Activated T-helper 2 cell treated with anti-CD3 and anti-CD28 coated beads, Interferon-gamma antibody, Interleukin-2, Interleukin-4, amounts not matched to agents 10 μg/mL and 5 μg/mL and 100 μg/mL, durations not matched to agents 14 hours and 24 hours and 36 hours (primary cell): ENCODE measurements around the gene H2BK1. TPM values are rescaled to one million over a fixed set of nuclear protein-coding genes. Genes with fewer than 3 reads are reported as not detected.

Experiments
- DNase-seq: peaks from one replicate; pipeline ENCODE4 v3.0.0; 2021; ENCODE audit warnings: low spot score
- H3K27ac Mint-ChIP-seq: one replicate; pipeline ENCODE4 v1.8.0; 2021; ENCODE audit warnings: mixed read lengths
- H3K27me3 Mint-ChIP-seq: one replicate; pipeline ENCODE4 v1.8.0; 2021; ENCODE audit warnings: low read depth, mixed read lengths
- H3K36me3 Mint-ChIP-seq: one replicate; pipeline ENCODE4 v1.8.0; 2021; ENCODE audit warnings: low read depth, mixed read lengths
- H3K4me1 Mint-ChIP-seq: one replicate; pipeline ENCODE4 v1.8.0; 2021; ENCODE audit warnings: low read depth, mixed read lengths
- H3K4me3 Mint-ChIP-seq: one replicate; pipeline ENCODE4 v1.8.0; 2021; ENCODE audit warnings: low read depth, mild to moderate bottlenecking, moderate library complexity, mixed read lengths
- H3K9me3 Mint-ChIP-seq: one replicate; pipeline ENCODE4 v1.8.0; 2021; ENCODE audit warnings: mixed read lengths
- intact Hi-C: fragments of 100-400 bp; cut with micrococcal nuclease; formaldehyde crosslinking; loops from one replicate; pipeline ENCODE4 v1.15.1; 2023
- total RNA-seq: library from RNA; stranded (reverse); gene quantifications from 2 replicates; pipeline ENCODE4 v1.2.3, GENCODE V29; 2022

Gene H2BK1
- total RNA-seq, 1 donor from 2014 or later, result not detected

DNA sequence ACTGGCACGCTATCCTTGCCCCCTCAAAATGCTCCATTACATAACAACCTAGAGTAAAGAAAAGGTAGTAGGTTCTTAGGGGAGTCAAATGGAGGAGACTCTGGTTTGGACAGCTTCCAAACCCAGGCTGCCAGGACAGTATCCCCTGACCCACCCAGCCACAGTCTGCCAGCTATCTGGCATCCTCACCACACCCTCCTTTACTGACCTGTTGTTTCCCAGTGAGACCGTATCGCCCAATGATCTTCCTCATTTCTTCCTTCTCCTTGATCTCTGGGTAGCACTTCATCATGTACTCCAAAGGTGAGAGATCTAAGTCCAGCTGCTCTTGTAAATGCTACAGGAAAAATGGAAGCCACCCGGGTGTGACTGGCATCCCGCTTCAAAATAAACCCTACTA, 5.1 kb upstream of the H2BK1 start:
- peaks cover 65% of the 10 kb centered on the region for H3K36me3 Mint-ChIP-seq
- H3K4me3 Mint-ChIP-seq, result no peak overlapping the region
- no peaks in the 10 kb centered on the region for H3K9me3 Mint-ChIP-seq
- no peaks in the 10 kb centered on the region for H3K27me3 Mint-ChIP-seq
- no peak for DNase-seq
- H3K4me1 Mint-ChIP-seq, result no peaks in the 10 kb centered on the region
- no peak overlapping the region for H3K27ac Mint-ChIP-seq
- intact Hi-C loops, result no loop called here

- DNase-seq, result no peak
- intact Hi-C loops, result no loop called here
- Mint-ChIP-seq H3K4me3 (no peak overlapping the region), H3K36me3 (peaks cover 56% of the 10 kb centered on the region), H3K9me3 (no peaks in the 10 kb centered on the region), H3K27ac (no peak overlapping the region), H3K4me1 (no peaks in the 10 kb centered on the region), H3K27me3 (no peaks in the 10 kb centered on the region)
These were observed 3.5 kb upstream of the H2BK1 start for GRCh38 chr7:151213826-151214225.

DNA sequence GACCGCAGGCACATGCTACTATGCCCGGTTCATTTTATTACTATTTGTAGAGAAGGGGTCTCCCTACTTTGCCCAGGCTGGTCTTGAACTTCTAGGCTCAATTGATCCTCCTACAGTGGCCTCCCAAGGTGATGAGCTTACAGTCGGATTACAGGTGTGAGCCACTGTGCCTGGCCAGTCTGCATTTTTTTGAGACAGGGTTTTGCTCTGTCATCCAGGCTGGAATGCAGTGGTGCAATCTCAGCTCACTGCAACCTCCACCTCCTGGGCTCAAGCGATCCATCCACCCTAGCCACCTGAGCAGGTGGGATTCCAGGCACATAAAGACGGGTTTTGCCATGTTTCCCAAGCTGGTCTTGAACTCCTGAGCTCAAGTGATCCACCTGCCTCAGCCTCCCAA, 2.3 kb upstream of the H2BK1 start:
- intact Hi-C loops, result no loop called here
- Mint-ChIP-seq H3K4me3 (no peak overlapping the region), H3K36me3 (peaks cover 44% of the 10 kb centered on the region), H3K27ac (no peak overlapping the region), H3K9me3 (no peaks in the 10 kb centered on the region), H3K4me1 (peaks cover 7% of the 10 kb centered on the region), H3K27me3 (no peaks in the 10 kb centered on the region)
- DNase-seq, result no peak

DNA sequence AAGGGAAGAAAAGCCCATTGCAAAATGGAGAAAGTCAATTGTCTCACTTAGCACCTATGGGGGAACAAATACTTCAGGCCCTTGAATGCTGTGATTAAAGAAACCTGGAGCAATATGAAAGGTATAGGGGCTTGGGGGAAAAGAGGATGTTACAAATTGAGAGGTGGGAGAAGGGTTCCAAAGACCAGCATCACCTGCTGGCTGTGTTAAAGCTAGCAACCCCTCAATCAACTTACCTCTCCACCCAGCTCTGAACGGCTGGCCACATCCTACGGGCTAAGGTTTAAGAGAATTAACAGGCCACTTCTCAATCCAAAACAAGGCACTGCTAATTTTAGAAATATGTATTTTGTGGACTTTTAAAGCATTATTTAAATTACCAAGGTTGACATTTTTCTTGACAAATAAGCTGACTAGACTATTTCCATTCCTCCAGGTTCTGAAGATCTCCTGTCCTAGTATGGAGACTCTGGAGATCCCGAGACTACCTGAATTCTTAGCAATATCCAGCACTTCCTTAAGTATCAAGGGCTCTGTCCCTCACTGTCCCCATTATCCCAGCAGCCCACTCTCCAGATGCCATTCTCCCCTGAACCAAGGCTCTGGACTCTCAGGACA, 976 bp upstream of the H2BK1 start:
- Mint-ChIP-seq H3K4me1 (peaks cover 19% of the 10 kb centered on the region), H3K9me3 (no peaks in the 10 kb centered on the region), H3K27me3 (no peaks in the 10 kb centered on the region), H3K27ac (no peak overlapping the region), H3K4me3 (no peak overlapping the region), H3K36me3 (peaks cover 43% of the 10 kb centered on the region)
- no peak for DNase-seq
- intact Hi-C loops, result no loop called here

- H3K4me1 Mint-ChIP-seq, result peaks cover 22% of the 10 kb centered on the region
- H3K36me3 Mint-ChIP-seq, result peaks cover 26% of the 10 kb centered on the region
- no peak for DNase-seq
- peaks cover 3% of the 10 kb centered on the region for H3K27me3 Mint-ChIP-seq
- H3K4me3 Mint-ChIP-seq, result no peak overlapping the region
- H3K9me3 Mint-ChIP-seq, result no peaks in the 10 kb centered on the region
- intact Hi-C loops, result no loop called here
- no peak overlapping the region for H3K27ac Mint-ChIP-seq
These were observed 700 bp downstream of the H2BK1 start for GRCh38 chr7:151209588-151209987.

GRCh38 chr7:151208253-151208862, 1.9 kb downstream of the H2BK1 start:
- no peak for DNase-seq
- Mint-ChIP-seq H3K27me3 (peaks cover 3% of the 10 kb centered on the region), H3K4me1 (peaks cover 22% of the 10 kb centered on the region), H3K36me3 (peaks cover 20% of the 10 kb centered on the region), H3K9me3 (no peaks in the 10 kb centered on the region), H3K27ac (no peak overlapping the region), H3K4me3 (no peak overlapping the region)
- intact Hi-C loops, result no loop called here

GRCh38 chr7:151207804-151208203, 2.5 kb downstream of the H2BK1 start:
- intact Hi-C loops, result no loop called here

GRCh38 chr7:151207315-151207714, 3.0 kb downstream of the H2BK1 start:
- peaks cover 22% of the 10 kb centered on the region for H3K4me1 Mint-ChIP-seq
- intact Hi-C loops, result no loop called here
- DNase-seq, result no peak
- H3K27me3 Mint-ChIP-seq, result peaks cover 5% of the 10 kb centered on the region
- no peak overlapping the region for H3K27ac Mint-ChIP-seq
- H3K9me3 Mint-ChIP-seq, result no peaks in the 10 kb centered on the region
- peaks cover 11% of the 10 kb centered on the region for H3K36me3 Mint-ChIP-seq
- H3K4me3 Mint-ChIP-seq, result no peak overlapping the region

More at GRCh38 chr7:151207804-151208203, 2.5 kb downstream of the H2BK1 start:
- H3K36me3 Mint-ChIP-seq, result peaks cover 14% of the 10 kb centered on the region
- H3K9me3 Mint-ChIP-seq, result no peaks in the 10 kb centered on the region
- no peak overlapping the region for H3K4me3 Mint-ChIP-seq
- no peak overlapping the region for H3K27ac Mint-ChIP-seq
- no peak for DNase-seq
- H3K27me3 Mint-ChIP-seq, result peaks cover 5% of the 10 kb centered on the region
- H3K4me1 Mint-ChIP-seq, result peaks cover 22% of the 10 kb centered on the region

DNA sequence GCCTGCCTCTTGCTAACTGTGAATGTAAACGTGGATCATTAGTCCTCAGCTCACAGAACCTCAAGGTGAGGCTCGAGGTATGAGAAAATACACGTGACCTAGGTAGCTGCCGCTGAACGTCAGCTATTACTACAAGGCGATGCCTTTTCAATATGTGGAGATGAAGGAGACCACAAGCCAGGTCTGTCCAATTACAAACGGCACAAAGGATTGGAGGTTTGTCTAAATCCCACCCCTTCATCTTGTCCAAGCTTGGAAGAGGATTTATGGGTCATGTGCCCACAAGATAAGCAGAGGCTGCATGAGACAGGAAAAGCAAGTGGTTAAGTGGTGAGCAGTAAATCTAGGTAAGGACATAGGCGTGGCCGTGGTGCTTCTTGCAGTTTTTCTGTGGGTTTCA, 3.4 kb downstream of the H2BK1 start:
- Mint-ChIP-seq H3K27ac (no peak overlapping the region), H3K4me1 (peaks cover 22% of the 10 kb centered on the region), H3K9me3 (no peaks in the 10 kb centered on the region), H3K4me3 (no peak overlapping the region), H3K27me3 (peaks cover 5% of the 10 kb centered on the region), H3K36me3 (peaks cover 7% of the 10 kb centered on the region)
- no peak for DNase-seq
- intact Hi-C loops, result no loop called here

- intact Hi-C loops, result no loop called here
- no peak overlapping the region for H3K27ac Mint-ChIP-seq
- H3K36me3 Mint-ChIP-seq, result peaks cover under 1% of the 10 kb centered on the region
These were observed 4.6 kb downstream of the H2BK1 start for GRCh38 chr7:151205730-151206129.

GRCh38 chr7:151204383-151205032, 5.8 kb downstream of the H2BK1 start:
- Mint-ChIP-seq H3K4me3 (no peak overlapping the region), H3K36me3 (no peaks in the 10 kb centered on the region), H3K27me3 (peaks cover 13% of the 10 kb centered on the region), H3K4me1 (peaks cover 22% of the 10 kb centered on the region), H3K9me3 (no peaks in the 10 kb centered on the region), H3K27ac (no peak overlapping the region)
- intact Hi-C loops, result no loop called here
- no peak for DNase-seq

More at GRCh38 chr7:151205730-151206129, 4.6 kb downstream of the H2BK1 start:
- H3K4me1 Mint-ChIP-seq, result peaks cover 22% of the 10 kb centered on the region
- DNase-seq, result no peak
- H3K27me3 Mint-ChIP-seq, result peaks cover 13% of the 10 kb centered on the region
- no peak overlapping the region for H3K4me3 Mint-ChIP-seq
- H3K9me3 Mint-ChIP-seq, result no peaks in the 10 kb centered on the region

DNA sequence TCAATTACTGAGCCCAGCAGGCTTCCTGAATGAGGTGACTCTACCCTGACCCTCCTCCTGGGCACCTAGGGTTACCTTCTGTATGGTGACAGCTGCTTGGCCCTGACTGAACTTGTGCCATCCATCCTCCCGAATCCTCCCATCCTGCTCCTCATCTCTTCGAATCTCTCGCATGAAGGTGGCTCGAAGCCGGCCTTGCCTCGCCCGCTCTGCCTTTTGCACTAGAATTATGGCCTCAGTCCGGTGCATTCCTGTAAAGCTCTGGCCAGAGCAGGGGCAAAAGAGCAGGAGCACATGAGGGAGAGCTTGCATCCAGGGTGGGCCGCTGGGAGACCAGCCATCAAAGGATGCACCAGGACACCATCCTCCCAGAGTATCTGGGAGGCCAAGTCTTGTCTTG, 7.5 kb downstream of the H2BK1 start:
- H3K36me3 Mint-ChIP-seq, result no peaks in the 10 kb centered on the region
- no peak for DNase-seq
- H3K4me3 Mint-ChIP-seq, result no peak overlapping the region
- peaks cover 17% of the 10 kb centered on the region for H3K4me1 Mint-ChIP-seq
- intact Hi-C loops, result no loop called here
- no peaks in the 10 kb centered on the region for H3K9me3 Mint-ChIP-seq
- H3K27ac Mint-ChIP-seq, result no peak overlapping the region
- peaks cover 13% of the 10 kb centered on the region for H3K27me3 Mint-ChIP-seq

GRCh38 chr7:151201751-151202150, 8.5 kb downstream of the H2BK1 start:
- Mint-ChIP-seq H3K36me3 (no peaks in the 10 kb centered on the region), H3K27me3 (peaks cover 13% of the 10 kb centered on the region), H3K4me1 (peaks cover 6% of the 10 kb centered on the region), H3K4me3 (no peak overlapping the region), H3K27ac (no peak overlapping the region), H3K9me3 (no peaks in the 10 kb centered on the region)
- no peak for DNase-seq
- intact Hi-C loops, result no loop called here
